HepG2 (cell line): ENCODE data around the gene STARD13.

ENCODE experiments used
- BRCA1 ChIP-seq: sonication (generic); formaldehyde crosslinking; IDR thresholded peaks from 2 replicates; pipeline ENCODE4 v1.4.0; 2020; ENCODE audit warnings: missing genetic modification reagents
- GMEB1 ChIP-seq: sonication (generic); formaldehyde crosslinking; IDR thresholded peaks from 2 replicates; pipeline ENCODE4 v1.5.1; 2020; ENCODE audit warnings: missing genetic modification reagents, mild to moderate bottlenecking, borderline replicate concordance
- HNRNPK ChIP-seq: fragments of 200-400 bp; formaldehyde crosslinking; IDR thresholded peaks from 2 replicates; pipeline ENCODE4 v1.6.1; 2018; ENCODE audit warnings: low read length, low read depth, moderate library complexity, mild to moderate bottlenecking; ENCODE audit not compliant: poor library complexity, severe bottlenecking
- JUND ChIP-seq: sonication (generic); formaldehyde crosslinking; IDR thresholded peaks from 2 replicates; pipeline ENCODE4 v1.8.0; 2022; ENCODE audit warnings: mild to moderate bottlenecking, missing genetic modification reagents
- MYC ChIP-seq: sonication (generic); formaldehyde crosslinking; IDR thresholded peaks from 2 replicates; pipeline ENCODE4 v1.9.0; 2021; ENCODE audit warnings: missing genetic modification reagents, borderline replicate concordance
- TBP ChIP-seq: sonication (generic); formaldehyde crosslinking; IDR thresholded peaks from 2 replicates; pipeline ENCODE4 v1.5.0; 2020; ENCODE audit warnings: missing genetic modification reagents
- TCF7L2 ChIP-seq: IDR thresholded peaks from 2 replicates; pipeline ENCODE4 v1.6.1; 2011; ENCODE audit warnings: mild to moderate bottlenecking, low read depth, low read length, moderate library complexity
- ZBTB8A ChIP-seq: sonication (generic); formaldehyde crosslinking; IDR thresholded peaks from 2 replicates; pipeline ENCODE4 v1.4.0; 2020; ENCODE audit warnings: mild to moderate bottlenecking, low read depth, missing genetic modification reagents, borderline replicate concordance
- ZMAT3 ChIP-seq: sonication (generic); formaldehyde crosslinking; conservative IDR thresholded peaks from 2 replicates; pipeline ENCODE4 v1.7.0; 2021; ENCODE audit warnings: missing genetic modification reagents
- ZNF3 ChIP-seq: IDR thresholded peaks from 2 replicates; pipeline ENCODE4 v1.7.0; 2017; ENCODE audit warnings: inconsistent platforms
- ZNF660 ChIP-seq: sonication (generic); formaldehyde crosslinking; IDR thresholded peaks from 2 replicates; pipeline ENCODE4 v1.5.1; 2020; ENCODE audit warnings: mild to moderate bottlenecking, low read depth, missing genetic modification reagents, borderline replicate concordance

- TF ChIP-seq ZMAT3 (CRISPR knock-in tag) (no peak), TCF7L2 (no peak), GMEB1 (no peak), JUND (no peak), BRCA1 (CRISPR knock-in tag) (no peak), ZNF3 (CRISPR knock-in tag) (no peak), ZNF660 (CRISPR knock-in tag) (no peak), ZBTB8A (CRISPR knock-in tag) (no peak), MYC (CRISPR knock-in tag) (no peak), HNRNPK (no peak), TBP (CRISPR knock-in tag) (no peak)
Measured at GRCh38 chr13:33158816-33159215, 126.7 kb downstream of the STARD13 start.
